Activated T-cell treated with anti-CD3 and anti-CD28 coated beads, Interleukin-2, amount 50 U/mL, for 72 hours (primary cell): ENCODE measurements around the gene ULK4. TPM values are rescaled to one million over a fixed set of nuclear protein-coding genes. Genes with fewer than 3 reads are reported as not detected.

Experiments
- ATAC-seq, 2 donors: fragments of 150-1000 bp; cut with Tn5 transposase; replicated peaks in 1 of 2; 2 replicates each; pipeline ENCODE4 v1.10.0; 2021; ENCODE audit warnings: moderate library complexity in 2 of 2, mild to moderate bottlenecking in 1 of 2
- DNase-seq, 2 donors: peaks; one replicate each; pipeline ENCODE4 v3.0.0; 2021 to 2022; ENCODE audit warnings: mixed read lengths in 1 of 2
- H3K27ac Mint-ChIP-seq: one replicate; pipeline ENCODE4 v1.8.0; 2022; ENCODE audit warnings: mild to moderate bottlenecking, moderate library complexity, mixed read lengths
- H3K27me3 Mint-ChIP-seq: one replicate; pipeline ENCODE4 v1.8.0; 2022; ENCODE audit warnings: low read depth, mixed read lengths
- H3K36me3 Mint-ChIP-seq, 2 donors: one replicate each; pipeline ENCODE4 v1.8.0; 2022; ENCODE audit warnings: mixed read lengths in 2 of 2, mild to moderate bottlenecking in 1 of 2; ENCODE audit not compliant: insufficient read depth in 2 of 2
- H3K4me1 Mint-ChIP-seq: one replicate; pipeline ENCODE4 v1.8.0; 2022; ENCODE audit warnings: low read depth, mixed read lengths
- H3K4me3 Mint-ChIP-seq, 2 donors: one replicate each; pipeline ENCODE4 v1.8.0; 2022; ENCODE audit warnings: mild to moderate bottlenecking in 2 of 2, mixed read lengths in 2 of 2, moderate library complexity in 2 of 2
- H3K9me3 Mint-ChIP-seq, 2 donors: one replicate each; pipeline ENCODE4 v1.8.0; 2022; ENCODE audit warnings: mixed read lengths in 2 of 2
- total RNA-seq, 2 donors: library from RNA; stranded (reverse); gene quantifications; one replicate each; pipeline ENCODE4 v1.2.3, GENCODE V29; 2022

The ULK4 gene
- total RNA-seq, 2 donors from 2014 or later = 8.0 to 11.1 TPM

DNA sequence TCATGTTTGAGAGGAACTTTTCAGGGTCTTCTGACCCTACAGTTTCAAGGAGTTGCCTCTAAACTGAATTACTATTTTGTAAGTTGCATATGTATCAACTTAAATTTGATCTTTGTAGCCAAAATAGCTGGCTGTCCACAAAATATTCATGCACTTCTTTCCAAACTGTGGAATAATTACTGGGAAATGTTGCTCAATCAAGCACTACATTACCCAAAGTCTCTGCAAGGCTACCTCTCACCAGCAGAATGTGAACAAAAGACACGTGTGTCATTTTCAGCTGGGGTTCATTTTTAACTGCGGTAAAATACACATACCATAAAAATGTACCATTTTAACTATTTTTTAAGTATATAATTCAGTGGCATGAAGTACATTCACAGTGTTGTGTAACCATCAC, 442.2 kb downstream of the ULK4 start:
- Mint-ChIP-seq H3K27me3 (no peaks in the 10 kb centered on the region), H3K27ac (no peak overlapping the region), H3K4me3 (no peak overlapping the region), H3K36me3 (peaks cover 2% of the 10 kb centered on the region in 2 donors), H3K4me1 (no peaks in the 10 kb centered on the region), H3K9me3 (peaks cover 6 to 7% of the 10 kb centered on the region in 2 donors)
- no peak for ATAC-seq
- DNase-seq = no peak

DNA sequence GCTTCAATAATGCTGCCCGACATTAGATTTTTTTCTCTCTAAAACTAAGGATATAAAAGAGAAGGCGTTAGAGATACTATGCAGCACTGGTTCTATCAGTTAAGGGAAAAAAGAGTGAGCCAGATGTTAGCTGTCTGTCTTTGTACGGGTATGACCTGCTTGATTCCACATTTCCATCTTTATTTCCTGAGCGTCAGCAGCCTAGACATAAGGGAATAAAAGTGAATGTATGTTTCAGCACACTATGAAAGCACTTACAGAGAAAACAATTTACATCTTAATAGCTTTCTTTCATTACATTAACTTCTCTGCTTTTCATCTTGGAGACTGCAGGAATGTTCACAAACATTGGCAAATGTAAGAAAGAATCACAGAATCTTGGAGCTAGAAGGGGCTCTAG, 443.3 kb downstream of the ULK4 start:
- no peaks in the 10 kb centered on the region for H3K27me3 Mint-ChIP-seq
- DNase-seq (no peak), ATAC-seq (no peak)
- no peaks in the 10 kb centered on the region for H3K4me1 Mint-ChIP-seq
- H3K9me3 Mint-ChIP-seq = peaks cover 6 to 7% of the 10 kb centered on the region in 2 donors
- H3K36me3 Mint-ChIP-seq = peaks cover 2% of the 10 kb centered on the region in 2 donors
- no peak overlapping the region for H3K4me3 Mint-ChIP-seq
- no peak overlapping the region for H3K27ac Mint-ChIP-seq

DNA sequence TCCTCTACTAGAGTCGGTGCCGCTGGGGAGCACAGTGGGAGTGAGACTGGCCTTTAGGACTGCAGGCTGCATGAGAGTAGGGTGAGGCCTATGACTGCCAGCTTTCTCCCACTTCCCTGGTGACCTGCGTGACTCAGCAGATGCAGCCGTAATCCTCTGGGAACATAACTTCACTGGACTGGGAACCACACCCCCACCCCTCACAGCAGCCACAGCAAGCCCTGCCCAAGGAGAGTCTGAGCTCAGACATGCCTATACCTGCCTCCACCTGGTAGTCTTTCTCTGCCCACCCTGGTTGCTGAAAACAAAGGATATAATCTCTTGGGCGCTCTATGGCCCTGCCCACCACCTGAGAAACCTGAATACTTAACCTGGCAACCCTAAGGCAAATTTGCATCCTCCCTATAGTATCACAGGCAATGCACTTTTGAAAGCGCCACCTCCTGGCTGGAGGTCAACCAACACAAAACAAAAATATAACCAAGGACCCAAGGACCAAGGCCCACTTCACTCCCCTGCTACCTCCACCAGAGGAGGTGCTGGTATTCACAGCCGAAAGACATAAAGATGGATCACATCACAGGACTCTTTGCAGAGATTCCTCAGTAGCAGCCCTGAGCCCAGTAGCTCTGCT, 453.7 kb downstream of the ULK4 start:
- H3K27me3 Mint-ChIP-seq = no peaks in the 10 kb centered on the region
- no peak overlapping the region for H3K27ac Mint-ChIP-seq
- H3K4me1 Mint-ChIP-seq = peaks cover 4% of the 10 kb centered on the region
- H3K9me3 Mint-ChIP-seq = peaks cover 12% of the 10 kb centered on the region in 2 donors
- DNase-seq (no peak), ATAC-seq (no peak)
- no peak overlapping the region for H3K4me3 Mint-ChIP-seq
- H3K36me3 Mint-ChIP-seq = peaks cover 8 to 11% of the 10 kb centered on the region in 2 donors

DNA sequence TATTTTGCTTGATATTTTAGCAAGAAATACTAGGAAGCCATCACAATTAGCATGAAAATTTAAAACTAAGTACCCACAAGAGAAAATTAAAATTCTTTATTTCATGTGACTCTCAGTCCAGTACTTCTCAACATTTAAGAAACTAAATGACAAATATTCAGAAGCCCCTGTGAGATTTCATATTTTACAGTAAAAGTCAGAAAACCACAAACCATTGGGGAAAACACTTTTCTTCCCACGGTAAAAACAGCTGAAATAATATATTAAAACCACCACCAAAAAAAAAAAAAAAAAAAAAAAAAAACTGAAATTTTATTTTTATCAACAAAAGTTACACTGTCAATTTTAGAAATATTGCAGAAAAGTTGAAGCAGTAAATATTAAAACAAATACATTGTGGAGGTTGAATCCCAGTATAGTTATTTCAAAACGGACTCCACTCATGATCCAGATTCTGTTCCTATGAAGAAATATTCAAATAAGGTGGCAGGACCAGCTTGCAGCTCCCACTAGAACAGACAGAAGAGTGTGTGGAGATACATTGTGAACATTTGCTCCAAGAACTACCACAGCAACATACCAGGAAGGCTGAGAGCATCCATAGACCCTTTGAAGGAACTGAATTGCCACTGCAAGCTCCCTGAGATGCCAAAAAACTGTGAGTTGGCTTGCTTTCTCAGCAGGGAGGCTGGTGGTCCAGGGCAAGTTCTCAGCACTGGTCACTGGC, 454.4 kb downstream of the ULK4 start:
- ATAC-seq (no peak), DNase-seq (no peak)
- Mint-ChIP-seq H3K27ac (no peak overlapping the region), H3K4me1 (peaks cover 4% of the 10 kb centered on the region), H3K9me3 (peaks cover 9 to 12% of the 10 kb centered on the region in 2 donors), H3K27me3 (no peaks in the 10 kb centered on the region), H3K4me3 (no peak overlapping the region), H3K36me3 (peaks cover 8 to 10% of the 10 kb centered on the region in 2 donors)

DNA sequence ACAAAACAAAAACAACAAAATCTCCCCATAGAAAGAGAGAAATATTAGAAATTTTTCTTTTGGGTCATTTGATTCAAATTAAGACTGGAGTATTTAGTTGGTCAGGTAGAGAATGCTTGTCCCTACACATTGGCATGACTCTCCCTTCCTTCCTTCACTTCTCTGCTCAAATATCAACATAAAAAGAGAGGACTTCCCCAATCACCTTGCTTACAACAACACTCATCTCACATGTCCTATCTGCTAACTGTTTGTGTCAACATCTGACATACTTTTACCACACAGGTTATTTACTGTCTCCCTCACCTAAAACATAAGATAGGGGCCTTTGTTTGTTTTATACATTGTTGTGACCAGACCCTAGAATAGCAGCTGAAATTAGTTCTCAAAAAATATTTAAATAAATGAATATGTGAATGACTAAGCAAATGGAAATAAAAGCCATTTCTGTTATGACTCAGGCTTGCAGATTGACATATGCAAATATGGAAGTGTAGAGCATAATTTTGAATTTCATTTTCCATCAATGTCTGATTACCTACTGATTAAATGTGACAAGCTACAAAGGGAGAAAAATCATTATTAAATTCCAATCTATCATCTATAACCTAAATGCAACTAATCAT, 457.8 kb downstream of the ULK4 start:
- no peak overlapping the region for H3K27ac Mint-ChIP-seq
- no peaks in the 10 kb centered on the region for H3K27me3 Mint-ChIP-seq
- ATAC-seq = no peak
- peaks cover 4% of the 10 kb centered on the region for H3K4me1 Mint-ChIP-seq
- no peak for DNase-seq
- no peak overlapping the region for H3K4me3 Mint-ChIP-seq
- peaks cover 3 to 5% of the 10 kb centered on the region in 2 donors for H3K9me3 Mint-ChIP-seq
- H3K36me3 Mint-ChIP-seq = peaks cover 3 to 4% of the 10 kb centered on the region in 2 donors

DNA sequence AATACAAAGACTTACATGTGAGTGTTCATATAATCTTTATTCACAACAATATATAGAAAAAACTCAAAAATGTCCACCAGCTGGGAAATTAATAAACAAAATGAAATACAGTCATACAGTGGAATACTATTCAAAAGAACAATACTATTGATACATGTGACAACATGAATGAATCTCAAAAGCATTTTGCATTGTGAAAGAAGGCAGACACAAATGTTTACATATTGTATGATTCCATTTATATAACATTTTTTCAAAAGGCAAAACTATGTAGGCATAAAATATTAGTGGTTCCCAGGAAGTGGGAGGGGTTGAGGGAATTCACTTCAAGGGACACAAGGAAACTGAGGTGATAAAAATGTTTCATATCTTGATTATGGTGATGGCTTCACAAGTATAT, 459.4 kb downstream of the ULK4 start:
- no peak overlapping the region for H3K4me3 Mint-ChIP-seq

DNA sequence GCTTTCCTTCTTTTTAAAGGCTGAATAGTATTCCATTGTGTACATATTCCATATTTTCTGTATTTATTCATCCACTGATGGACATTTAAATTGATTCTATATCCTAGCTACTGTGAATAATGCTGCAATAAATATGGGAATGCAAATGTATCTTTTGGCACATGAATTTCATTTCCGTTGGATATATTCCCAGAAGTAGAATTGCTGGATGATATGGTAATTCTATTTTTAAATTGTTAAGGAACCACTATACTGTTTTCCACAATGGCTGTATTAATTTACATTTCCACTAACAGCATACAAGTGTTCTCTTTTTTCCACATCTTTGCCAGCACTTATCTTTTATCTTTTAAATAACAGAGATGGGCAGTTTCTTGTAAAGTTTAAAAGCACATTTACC, 459.9 kb downstream of the ULK4 start:
- H3K36me3 Mint-ChIP-seq = no peaks in the 10 kb centered on the region
- ATAC-seq = no peak
- H3K27ac Mint-ChIP-seq = no peak overlapping the region
- H3K27me3 Mint-ChIP-seq = no peaks in the 10 kb centered on the region
- peaks cover 4% of the 10 kb centered on the region for H3K4me1 Mint-ChIP-seq
- H3K9me3 Mint-ChIP-seq = no peaks in the 10 kb centered on the region
- H3K4me3 Mint-ChIP-seq = no peak overlapping the region
- DNase-seq = no peak

More for the DNA sequence above, 459.4 kb downstream of the ULK4 start:
- no peak for DNase-seq
- no peaks in the 10 kb centered on the region for H3K36me3 Mint-ChIP-seq
- no peaks in the 10 kb centered on the region for H3K27me3 Mint-ChIP-seq
- no peak overlapping the region for H3K27ac Mint-ChIP-seq
- no peaks in the 10 kb centered on the region for H3K9me3 Mint-ChIP-seq
- ATAC-seq = no peak
- H3K4me1 Mint-ChIP-seq = peaks cover 4% of the 10 kb centered on the region

DNA sequence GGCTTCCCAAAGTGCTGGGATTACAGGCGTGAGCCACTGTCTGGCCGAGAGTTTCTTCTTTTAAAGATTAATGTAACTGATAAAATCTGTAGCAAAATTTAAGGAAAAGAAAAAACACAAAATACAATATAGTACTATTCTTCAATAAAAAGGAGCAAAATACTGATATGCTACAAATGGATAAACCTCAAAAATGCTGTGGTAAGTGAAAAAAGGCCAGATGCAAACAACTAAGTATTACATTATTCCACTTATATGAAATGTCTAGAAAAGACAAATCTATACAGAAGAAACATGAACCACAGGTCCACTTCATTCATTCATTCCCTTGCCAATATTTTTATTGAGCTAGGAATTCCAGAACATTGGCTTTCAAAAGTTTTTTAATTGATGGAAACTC, 463.1 kb downstream of the ULK4 start:
- H3K9me3 Mint-ChIP-seq = no peaks in the 10 kb centered on the region
- ATAC-seq (no peak), DNase-seq (no peak)
- no peak overlapping the region for H3K4me3 Mint-ChIP-seq
- no peaks in the 10 kb centered on the region for H3K27me3 Mint-ChIP-seq
- no peak overlapping the region for H3K27ac Mint-ChIP-seq
- no peaks in the 10 kb centered on the region for H3K4me1 Mint-ChIP-seq
- H3K36me3 Mint-ChIP-seq = no peaks in the 10 kb centered on the region

DNA sequence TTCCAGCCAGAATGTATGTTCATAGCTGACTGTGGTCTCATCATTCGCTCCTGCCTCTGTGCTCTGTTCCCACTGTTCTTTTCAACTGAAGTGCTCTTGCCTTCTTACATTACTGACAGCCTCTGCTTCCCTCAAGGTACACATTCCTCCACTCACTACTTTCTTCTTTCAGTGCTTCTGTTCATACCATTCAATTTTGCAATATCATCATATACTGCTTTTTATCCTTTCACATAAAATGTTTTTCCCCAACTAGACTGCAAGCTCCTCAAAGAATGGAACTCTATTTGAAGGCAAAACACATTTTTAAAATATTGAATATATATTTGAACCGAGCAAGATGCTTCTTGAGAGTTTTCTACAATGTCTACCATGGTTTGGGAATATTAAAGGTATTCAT, 471.5 kb downstream of the ULK4 start:
- DNase-seq = no peak
- Mint-ChIP-seq H3K36me3 (peaks cover 0 to 2% of the 10 kb centered on the region in 2 donors), H3K4me1 (no peaks in the 10 kb centered on the region), H3K27ac (no peak overlapping the region), H3K4me3 (no peak overlapping the region), H3K27me3 (no peaks in the 10 kb centered on the region), H3K9me3 (no peaks in the 10 kb centered on the region)
- ATAC-seq = no peak

DNA sequence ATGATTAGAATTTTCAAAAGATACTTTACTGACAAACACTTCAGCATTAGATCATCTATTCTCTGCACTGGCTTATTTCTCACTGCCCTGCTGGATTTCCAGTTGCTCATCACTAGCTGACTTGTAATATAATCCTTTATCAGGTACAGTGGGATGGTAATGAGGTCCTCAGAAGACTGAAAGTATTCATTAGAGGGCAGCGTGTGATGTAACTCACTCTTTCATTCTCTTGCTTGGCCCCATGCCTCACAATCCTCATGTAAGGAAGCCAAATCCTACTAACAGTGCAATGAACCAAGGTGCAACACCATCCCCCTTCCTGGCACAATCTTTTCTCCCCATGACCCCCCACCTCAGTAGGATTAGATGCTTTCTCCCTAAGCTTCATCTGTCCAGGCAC, 472.7 kb downstream of the ULK4 start:
- peaks cover 0 to 5% of the 10 kb centered on the region in 2 donors for H3K36me3 Mint-ChIP-seq
- no peaks in the 10 kb centered on the region for H3K4me1 Mint-ChIP-seq
- H3K4me3 Mint-ChIP-seq = no peak overlapping the region
- no peaks in the 10 kb centered on the region for H3K27me3 Mint-ChIP-seq
- no peak for ATAC-seq
- H3K9me3 Mint-ChIP-seq = peaks cover 0 to 3% of the 10 kb centered on the region in 2 donors
- no peak for DNase-seq
- no peak overlapping the region for H3K27ac Mint-ChIP-seq

DNA sequence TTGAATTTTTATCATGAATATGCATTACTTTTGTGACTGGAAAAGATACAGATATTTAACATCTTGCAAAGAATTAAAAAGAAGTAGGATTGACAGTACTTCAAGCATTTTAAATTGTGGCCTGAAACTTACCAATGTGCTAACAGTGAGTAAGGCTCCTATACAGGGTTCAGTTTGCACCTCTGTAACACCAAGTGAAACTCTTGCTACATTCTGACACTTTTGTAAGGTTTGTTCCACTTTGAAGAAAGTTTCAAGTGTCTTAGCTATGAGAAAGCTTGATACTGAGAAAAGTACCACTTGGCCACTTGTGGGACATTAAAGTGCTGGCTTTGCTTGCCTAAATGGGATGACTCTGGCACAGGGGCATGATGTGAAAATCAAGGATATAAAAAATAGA, 473.4 kb downstream of the ULK4 start:
- H3K9me3 Mint-ChIP-seq = peaks cover 0 to 3% of the 10 kb centered on the region in 2 donors
- H3K27ac Mint-ChIP-seq = no peak overlapping the region
- H3K4me3 Mint-ChIP-seq = no peak overlapping the region
- no peak for DNase-seq
- H3K4me1 Mint-ChIP-seq = no peaks in the 10 kb centered on the region
- H3K27me3 Mint-ChIP-seq = no peaks in the 10 kb centered on the region
- H3K36me3 Mint-ChIP-seq = peaks cover 0 to 5% of the 10 kb centered on the region in 2 donors
- ATAC-seq = no peak

DNA sequence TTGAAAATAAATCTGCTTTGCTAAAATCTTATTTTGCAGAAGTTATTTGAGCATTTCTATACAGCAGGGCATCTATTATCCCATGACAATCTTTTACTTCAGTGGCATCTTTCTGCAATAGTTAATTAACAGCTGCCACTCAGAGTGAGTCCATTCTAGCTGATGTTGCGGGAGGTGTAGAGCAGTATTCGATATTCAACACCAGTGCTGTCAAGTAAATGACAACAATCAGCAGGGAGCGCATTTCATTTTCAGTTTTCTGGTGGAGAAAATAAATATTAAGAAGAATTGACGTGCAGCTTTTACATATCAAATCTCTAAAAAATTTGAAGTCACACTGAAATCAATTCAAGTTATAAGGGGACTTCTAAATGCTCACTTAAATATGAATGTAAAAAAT, 476.4 kb downstream of the ULK4 start:
- ATAC-seq (no peak), DNase-seq (no peak)
- Mint-ChIP-seq H3K27me3 (no peaks in the 10 kb centered on the region), H3K9me3 (peaks cover 0 to 3% of the 10 kb centered on the region in 2 donors), H3K27ac (no peak overlapping the region), H3K4me3 (no peak overlapping the region), H3K4me1 (no peaks in the 10 kb centered on the region), H3K36me3 (peaks cover 0 to 5% of the 10 kb centered on the region in 2 donors)

DNA sequence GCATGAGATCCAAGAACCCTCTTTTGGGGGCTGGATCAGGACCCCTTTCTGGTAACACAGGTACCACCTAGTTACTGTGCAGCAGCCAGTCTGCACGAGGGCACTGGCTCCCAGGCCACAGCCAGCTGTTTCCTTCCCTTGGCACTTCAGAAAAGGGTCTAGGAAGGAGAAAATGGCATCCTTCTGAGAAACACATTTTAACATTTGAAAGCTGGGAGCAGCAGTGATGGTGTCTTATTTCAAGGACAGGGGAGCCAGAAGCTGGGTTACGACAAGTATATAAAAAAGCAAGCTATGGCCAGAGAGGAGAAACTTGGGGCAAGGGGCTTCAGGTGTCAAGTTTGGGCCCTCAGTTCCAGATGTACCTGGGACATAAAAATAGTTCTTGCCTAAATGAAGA, 479.8 kb downstream of the ULK4 start:
- Mint-ChIP-seq H3K27ac (no peak overlapping the region), H3K4me1 (no peaks in the 10 kb centered on the region), H3K36me3 (peaks cover 0 to 5% of the 10 kb centered on the region in 2 donors), H3K27me3 (no peaks in the 10 kb centered on the region), H3K4me3 (no peak overlapping the region), H3K9me3 (peaks cover 3% of the 10 kb centered on the region in 2 donors)
- ATAC-seq (no peak), DNase-seq (no peak)
